HepG2 (cell line): ENCODE measurements around the gene CDC40. TPM values are rescaled to one million over a fixed set of nuclear protein-coding genes. Genes with fewer than 3 reads are reported as not detected.

Experiments
- CCDC6 ChIP-seq: sonication (generic); formaldehyde crosslinking; IDR thresholded peaks from 2 replicates; pipeline ENCODE4 v1.8.1; 2022; ENCODE audit warnings: mild to moderate bottlenecking, missing genetic modification reagents, moderate library complexity
- CREB1 ChIP-seq, 2 experiments: fragments of 450-650 bp in 1 of 2; IDR thresholded peaks; 2 replicates each; pipeline ENCODE4 v1.6.1; 2016 to 2017; ENCODE audit warnings: control low read depth in 1 of 2, mild to moderate bottlenecking in 1 of 2, missing compliant biosample characterization in 1 of 2, missing genetic modification characterization in 1 of 2
- HOXA7 ChIP-seq: sonication (generic); formaldehyde crosslinking; IDR thresholded peaks from 2 replicates; pipeline ENCODE4 v1.8.1; 2022; ENCODE audit warnings: mild to moderate bottlenecking, missing genetic modification reagents, moderate library complexity
- KAT7 ChIP-seq: IDR thresholded peaks from 2 replicates; pipeline ENCODE4 v1.6.1; 2018; ENCODE audit warnings: borderline replicate concordance, missing compliant biosample characterization
- KDM2A ChIP-seq: sonication (generic); formaldehyde crosslinking; IDR thresholded peaks from 2 replicates; pipeline ENCODE4 v1.4.0; 2020; ENCODE audit warnings: low read depth, missing genetic modification reagents, borderline replicate concordance
- KLF12 ChIP-seq: sonication (generic); formaldehyde crosslinking; IDR thresholded peaks from 2 replicates; pipeline ENCODE4 v1.4.0; 2020; ENCODE audit warnings: missing genetic modification reagents, borderline replicate concordance
- MTERF4 ChIP-seq: sonication (generic); formaldehyde crosslinking; IDR thresholded peaks from 2 replicates; pipeline ENCODE4 v1.8.0; 2023; ENCODE audit warnings: mild to moderate bottlenecking, missing genetic modification reagents
- MXD4 ChIP-seq: IDR thresholded peaks from 2 replicates; pipeline ENCODE4 v1.6.1; 2016; ENCODE audit warnings: mild to moderate bottlenecking, missing biosample characterization, missing genetic modification reagents
- POLR2AphosphoS5 ChIP-seq: IDR thresholded peaks from 2 replicates; pipeline ENCODE4 v1.6.1; 2012; ENCODE audit warnings: low read depth, low read length
- RARG ChIP-seq: sonication (generic); formaldehyde crosslinking; IDR thresholded peaks from 2 replicates; pipeline ENCODE4 v1.4.0; 2020; ENCODE audit warnings: low read depth, mild to moderate bottlenecking, missing genetic modification reagents
- SRSF1 ChIP-seq: fragments of 200-400 bp; formaldehyde crosslinking; optimal IDR thresholded peaks from 2 replicates; pipeline ENCODE3; 2017; ENCODE audit warnings: mild to moderate bottlenecking, low read depth, low read length, moderate library complexity
- SRSF4 ChIP-seq: fragments of 200-400 bp; formaldehyde crosslinking; IDR thresholded peaks from one replicate; pipeline ENCODE4 v1.6.1; 2018; ENCODE audit warnings: mild to moderate bottlenecking, low read depth, low read length, moderate library complexity; ENCODE audit not compliant: poor library complexity, severe bottlenecking
- TARDBP ChIP-seq: sonication (generic); formaldehyde crosslinking; IDR thresholded peaks from 2 replicates; pipeline ENCODE4 v1.8.0; 2022; ENCODE audit warnings: mild to moderate bottlenecking, missing genetic modification reagents
- ZBTB7A ChIP-seq: sonication (generic); formaldehyde crosslinking; IDR thresholded peaks from 2 replicates; pipeline ENCODE4 v1.8.0; 2022; ENCODE audit warnings: mild to moderate bottlenecking, missing genetic modification reagents
- ZMYM4 ChIP-seq: sonication (generic); formaldehyde crosslinking; IDR thresholded peaks from 2 replicates; pipeline ENCODE4 v1.8.1; 2023; ENCODE audit warnings: mild to moderate bottlenecking, missing genetic modification reagents
- ZNF383 ChIP-seq: sonication (generic); formaldehyde crosslinking; IDR thresholded peaks from 2 replicates; pipeline ENCODE4 v1.4.0; 2020; ENCODE audit warnings: missing genetic modification reagents, mild to moderate bottlenecking, borderline replicate concordance
- ZNF503 ChIP-seq: sonication (generic); formaldehyde crosslinking; IDR thresholded peaks from 2 replicates; pipeline ENCODE4 v1.4.0; 2020; ENCODE audit warnings: missing genetic modification reagents
- ZNF512B ChIP-seq: sonication (generic); formaldehyde crosslinking; IDR thresholded peaks from 2 replicates; pipeline ENCODE4 v1.5.1; 2020; ENCODE audit warnings: missing genetic modification reagents, mild to moderate bottlenecking, borderline replicate concordance
- ZNF546 ChIP-seq: sonication (generic); formaldehyde crosslinking; conservative IDR thresholded peaks from 2 replicates; pipeline ENCODE4 v1.8.1; 2023; ENCODE audit warnings: mild to moderate bottlenecking, missing genetic modification reagents
- ZNF563 ChIP-seq: sonication (generic); formaldehyde crosslinking; IDR thresholded peaks from 2 replicates; pipeline ENCODE4 v1.8.0; 2022; ENCODE audit warnings: mild to moderate bottlenecking, moderate library complexity, missing genetic modification reagents
- ZNF781 ChIP-seq: sonication (generic); formaldehyde crosslinking; IDR thresholded peaks from 2 replicates; pipeline ENCODE4 v1.5.1; 2020; ENCODE audit warnings: borderline replicate concordance, mild to moderate bottlenecking, missing genetic modification reagents; ENCODE audit errors: not compliant biosample characterization
- polyA plus RNA-seq, 8 experiments: library from polyadenylated mRNA; depleted of rRNA in 3 of 8; stranded (reverse) in 7 of 8; unstranded in 1 of 8; fragments of >200 nt; fragmentation: Illumina TruSeq in 4 of 8; extraction: Trizol in 4 of 8; gene quantifications; 2 replicates each; pipeline versions ENCODE4 v1.2.1 to v1.2.3, GENCODE V29; 2011 to 2016; ENCODE audit warnings: low read depth in 4 of 8, missing spikeins in 1 of 8, mixed read lengths in 1 of 8; ENCODE audit not compliant: insufficient read depth in 1 of 8
- total RNA-seq, 5 experiments: library from RNA; depleted of rRNA; stranded (reverse); fragments of >200 nt; fragmentation: Illumina TruSeq; extraction: Trizol; gene quantifications; 2 replicates each; pipeline ENCODE4 v1.2.3, GENCODE V29; 2016; ENCODE audit warnings: low read depth in 1 of 5

CDC40 gene
- total and polyA plus RNA-seq, 2 of the 13 experiments (the other 11 are each of a cell fraction or from before 2014, with no cell fraction given): 11.4 to 21.5 TPM

- peak; percentile 29; the same call in 1 of the 2 replicates for TF ChIP-seq CCDC6 (CRISPR knock-in tag)
- no peak for TF ChIP-seq RARG (CRISPR knock-in tag)
- no peak for TF ChIP-seq ZNF512B (CRISPR knock-in tag)
- no peak for TF ChIP-seq SRSF4
- TF ChIP-seq ZNF503 (CRISPR knock-in tag): peak; percentile 62; the same call in 1 of the 2 replicates
- TF ChIP-seq ZNF383 (CRISPR knock-in tag): no peak
- TF ChIP-seq KLF12 (CRISPR knock-in tag): peak; percentile 84; the same call in 1 of the 2 replicates
- no peak; the same call in 1 of the 2 replicates for TF ChIP-seq KAT7
- TF ChIP-seq ZNF546 (CRISPR knock-in tag): peak; percentile 82
- peak; percentile 80; the same call in 1 of the 2 replicates for TF ChIP-seq ZBTB7A
- TF ChIP-seq ZNF563 (CRISPR knock-in tag): 0 out of 2 replicates have a peak, but pooled peaks have one; percentile 71
- no peak for TF ChIP-seq ZNF781 (CRISPR knock-in tag)
- peak; percentile 78 for TF ChIP-seq KDM2A (CRISPR knock-in tag)
- peak; percentile 39; the same call in 1 of the 2 replicates for TF ChIP-seq CREB1 (IDR thresholded peaks at IDR 0.05)
- peak; percentile 87 for TF ChIP-seq CREB1 (CRISPR knock-in tag; IDR thresholded peaks at IDR 0.05)
- TF ChIP-seq ZMYM4 (CRISPR knock-in tag): no peak; the same call in 1 of the 2 replicates
- TF ChIP-seq MTERF4 (CRISPR knock-in tag): peak; percentile 79; the same call in 1 of the 2 replicates
- TF ChIP-seq HOXA7 (CRISPR knock-in tag): no peak
- TF ChIP-seq POLR2AphosphoS5: peak; percentile 49
- TF ChIP-seq SRSF1: no peak
- TF ChIP-seq TARDBP (CRISPR knock-in tag): peak; percentile 76
- peak; percentile 13; the same call in 1 of the 2 replicates for TF ChIP-seq MXD4
These were observed 610 bp upstream of the CDC40 start, which contains the start of gene WASF1 (continued) for GRCh38 chr6:110179406-110180227.
